Large intestine (tissue), 3 donors: Measurements from ENCODE around the gene SKP1. TPM values are rescaled to one million over a fixed set of nuclear protein-coding genes. Genes with fewer than 3 reads are reported as not detected.

ENCODE experiments used
- DNase-seq, 2 donors: peaks; one replicate each; pipeline versions ENCODE4 v3.0.0 to v3.0.0-alpha.2; 2013
- H3K27ac ChIP-seq: one replicate; pipeline ENCODE4 v1.5.1; 2013; ENCODE audit warnings: low read length
- H3K27me3 ChIP-seq: 2 replicates; pipeline ENCODE4 v1.6.1; 2013; ENCODE audit warnings: low read length; ENCODE audit not compliant: control insufficient read depth, insufficient read depth
- H3K36me3 ChIP-seq: 2 replicates; pipeline ENCODE4 v1.6.1; 2013; ENCODE audit warnings: low read length; ENCODE audit not compliant: control insufficient read depth, insufficient read depth
- H3K4me1 ChIP-seq: one replicate; pipeline ENCODE4 v1.6.1; 2013; ENCODE audit warnings: low read length; ENCODE audit not compliant: control insufficient read depth, insufficient read depth
- H3K4me3 ChIP-seq: one replicate; pipeline ENCODE4 v1.5.1; 2013; ENCODE audit warnings: low read length
- H3K9me3 ChIP-seq: one replicate; pipeline ENCODE4 v1.6.1; 2013; ENCODE audit warnings: mild to moderate bottlenecking, low read depth, low read length, moderate library complexity; ENCODE audit not compliant: control insufficient read depth
- WGBS: methylation state at CpG from one replicate; pipeline ENCODE4 v1.1.5; 2013; ENCODE audit warnings: low lambda C conversion rate; ENCODE audit not compliant: insufficient coverage; 5-methylcytosine and 5-hydroxymethylcytosine counted together
- polyA plus RNA-seq: library from polyadenylated mRNA; unstranded; fragments of 120-200 nt; gene quantifications from one replicate; pipeline ENCODE4 v1.2.1, GENCODE V29; 2013

SKP1 gene
- polyA plus RNA-seq, 1 donor = 490 TPM

DNA sequence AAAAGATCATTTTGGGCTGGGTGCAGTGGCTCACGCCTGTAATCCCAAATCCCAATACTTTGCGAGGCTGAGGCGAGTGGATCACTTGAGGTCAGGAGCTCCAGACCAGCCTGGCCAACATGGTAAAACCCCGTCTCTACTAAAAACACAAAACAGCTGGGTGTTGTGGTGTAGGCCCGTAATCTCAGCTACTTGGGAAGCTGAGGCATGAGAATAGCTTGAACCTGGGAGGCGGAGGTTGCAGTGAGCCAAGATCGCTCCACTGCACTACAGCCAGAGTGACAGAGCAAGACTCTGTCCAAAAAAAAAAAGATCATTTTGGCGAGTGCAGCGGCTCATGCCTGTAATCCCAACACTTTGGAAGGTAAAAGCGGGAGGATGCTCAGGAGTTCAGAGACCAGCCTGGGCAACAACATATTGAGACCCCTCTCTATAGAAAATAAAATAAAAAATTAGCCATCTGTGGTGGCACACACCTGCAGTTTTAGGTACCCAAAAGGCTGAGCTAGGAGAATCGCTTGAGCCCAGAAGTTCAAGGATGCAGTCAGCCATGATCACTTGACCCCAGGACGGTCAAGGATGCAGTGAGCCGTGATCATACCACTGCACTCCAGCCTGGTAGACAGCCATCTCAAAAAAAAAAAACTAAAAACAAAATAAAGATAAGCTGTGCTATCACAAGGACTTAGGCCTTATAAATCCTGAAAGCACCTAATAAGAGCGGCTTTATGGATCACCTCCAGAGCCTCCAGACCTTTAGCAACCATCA lies 32.9 kb upstream of the SKP1 start:
- Histone ChIP-seq H3K36me3 (peaks cover 3% of the 10 kb centered on the region), H3K4me3 (no peak overlapping the region), H3K27ac (no peak overlapping the region), H3K4me1 (no peaks in the 10 kb centered on the region), H3K9me3 (peaks cover 4% of the 10 kb centered on the region), H3K27me3 (no peaks in the 10 kb centered on the region)
- 100% methylated on average over 1 of the region's 14 CpGs for WGBS
- no peak for DNase-seq

DNA sequence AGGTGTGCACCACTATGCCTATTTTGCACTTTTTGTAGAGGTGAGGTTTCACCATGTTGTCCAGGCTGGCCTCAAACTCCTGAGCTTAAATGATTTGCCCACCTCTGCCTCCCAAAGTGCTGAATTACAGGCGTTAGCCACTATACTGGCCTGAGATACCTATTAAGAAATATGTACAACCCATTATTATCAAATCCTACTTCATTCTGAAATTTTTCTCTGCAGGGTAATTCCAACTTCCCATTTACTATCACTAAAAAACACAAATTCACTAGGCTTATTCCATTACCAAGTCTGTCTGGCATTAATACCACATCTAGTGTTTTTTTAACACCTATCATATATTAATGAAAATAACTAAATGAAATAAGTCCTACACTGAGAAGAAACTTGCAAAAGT lies 30.9 kb upstream of the SKP1 start:
- no CpG with 5 or more reads among the region's 1 CpG for WGBS
- no peak for DNase-seq
- Histone ChIP-seq H3K4me3 (no peak overlapping the region), H3K9me3 (no peaks in the 10 kb centered on the region), H3K27me3 (no peaks in the 10 kb centered on the region), H3K36me3 (peaks cover 14% of the 10 kb centered on the region), H3K4me1 (no peaks in the 10 kb centered on the region), H3K27ac (no peak overlapping the region)

DNA sequence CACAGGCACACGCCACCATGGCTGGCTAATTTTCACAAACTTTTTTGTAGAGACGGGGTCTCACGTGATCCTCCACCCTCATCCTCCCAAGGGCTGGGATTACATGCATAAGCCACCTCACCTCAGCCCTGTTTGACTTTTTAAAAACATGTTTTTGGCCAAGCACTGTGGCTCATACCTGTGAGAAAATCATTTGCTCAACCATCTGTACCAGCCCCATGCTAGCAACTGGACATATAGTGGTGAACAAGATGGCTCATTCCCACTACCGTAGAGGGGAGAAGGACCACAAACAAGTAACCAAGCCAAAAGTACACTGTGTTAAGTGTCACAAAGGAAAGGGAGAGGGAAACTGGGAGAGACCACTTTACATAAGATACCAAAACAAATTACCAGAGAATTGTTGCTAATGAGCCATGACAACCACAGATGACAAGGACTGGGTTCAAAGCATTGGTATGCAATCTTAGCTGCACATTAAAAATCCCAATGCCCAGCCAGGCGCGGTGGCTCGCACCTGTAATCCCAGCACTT lies 29.9 kb upstream of the SKP1 start:
- Histone ChIP-seq H3K4me3 (no peak overlapping the region), H3K4me1 (no peaks in the 10 kb centered on the region), H3K9me3 (no peaks in the 10 kb centered on the region), H3K36me3 (peaks cover 16% of the 10 kb centered on the region), H3K27me3 (no peaks in the 10 kb centered on the region), H3K27ac (no peak overlapping the region)
- WGBS = no CpG with 5 or more reads among the region's 7 CpGs
- DNase-seq = no peak

DNA sequence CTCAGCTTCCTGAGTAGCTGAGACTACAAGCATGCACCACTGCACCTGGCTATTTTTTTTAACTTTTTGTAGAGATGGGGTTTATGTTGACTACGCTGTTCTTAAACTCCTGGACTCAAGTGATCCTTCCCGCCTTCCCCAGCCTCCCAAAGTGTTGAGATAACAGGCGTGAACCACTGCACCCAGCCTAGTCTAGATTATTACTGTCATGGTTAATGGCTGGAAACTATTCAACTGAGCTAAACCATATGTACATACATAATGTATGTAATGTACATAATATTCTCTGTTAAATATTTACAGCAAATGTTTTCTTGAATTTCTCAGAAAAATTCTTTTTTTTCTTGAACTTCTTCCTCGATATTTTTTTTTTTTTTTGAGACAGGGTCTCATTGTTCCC lies 27.8 kb upstream of the SKP1 start:
- H3K27ac ChIP-seq = no peak overlapping the region
- 100% methylated on average over 1 of the region's 4 CpGs for WGBS
- H3K4me1 ChIP-seq = no peaks in the 10 kb centered on the region
- no peak overlapping the region for H3K4me3 ChIP-seq
- H3K36me3 ChIP-seq = peaks cover 36% of the 10 kb centered on the region
- H3K27me3 ChIP-seq = no peaks in the 10 kb centered on the region
- DNase-seq = no peak
- no peaks in the 10 kb centered on the region for H3K9me3 ChIP-seq

DNA sequence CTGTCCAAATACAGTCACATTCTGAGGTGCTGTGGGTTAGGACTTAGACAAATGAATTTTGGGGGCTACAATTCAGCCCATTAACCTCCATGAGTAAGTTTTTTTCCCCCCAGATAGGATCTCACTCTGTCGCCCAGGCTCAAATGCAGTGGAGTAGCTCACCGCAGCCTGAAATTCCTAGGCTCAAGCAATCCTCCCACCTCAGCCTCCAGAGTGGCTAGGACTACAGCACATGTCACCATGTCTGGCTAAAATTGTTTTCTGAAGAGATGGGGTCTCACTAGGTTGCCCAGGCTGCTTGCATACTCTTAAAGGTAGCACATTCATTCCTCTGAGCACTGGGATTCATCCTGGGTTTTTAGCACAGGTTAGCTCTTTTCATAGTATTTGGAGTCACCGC lies 26.9 kb upstream of the SKP1 start:
- Histone ChIP-seq H3K36me3 (peaks cover 44% of the 10 kb centered on the region), H3K4me1 (no peaks in the 10 kb centered on the region), H3K9me3 (no peaks in the 10 kb centered on the region), H3K27ac (no peak overlapping the region), H3K27me3 (no peaks in the 10 kb centered on the region), H3K4me3 (no peak overlapping the region)
- 100% methylated on average over 1 of the region's 3 CpGs for WGBS
- DNase-seq = no peak

DNA sequence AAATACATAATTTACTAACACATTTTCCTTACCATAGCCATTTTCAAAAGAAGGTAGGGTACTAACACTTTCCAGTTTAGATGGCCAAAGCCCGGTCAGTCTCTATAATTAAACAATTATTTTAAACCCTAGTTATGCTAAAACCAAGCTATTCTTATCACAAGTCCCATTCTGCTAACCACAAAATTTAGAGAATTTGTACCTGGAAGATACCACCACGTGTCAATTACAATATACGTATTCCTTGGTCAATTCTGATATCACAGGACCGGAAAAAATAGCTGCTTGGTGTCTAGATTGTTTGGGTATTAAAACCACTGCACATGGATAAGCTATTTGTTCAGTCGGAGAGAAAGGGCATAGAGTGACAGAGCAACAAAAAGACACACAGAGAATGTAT lies 18.9 kb upstream of the SKP1 start:
- no peak for DNase-seq
- H3K4me1 ChIP-seq = no peaks in the 10 kb centered on the region
- H3K4me3 ChIP-seq = no peak overlapping the region
- H3K27ac ChIP-seq = no peak overlapping the region
- H3K27me3 ChIP-seq = no peaks in the 10 kb centered on the region
- H3K36me3 ChIP-seq = peaks cover 45% of the 10 kb centered on the region
- WGBS = 89% methylated on average over 4 of the region's 5 CpGs
- no peaks in the 10 kb centered on the region for H3K9me3 ChIP-seq

DNA sequence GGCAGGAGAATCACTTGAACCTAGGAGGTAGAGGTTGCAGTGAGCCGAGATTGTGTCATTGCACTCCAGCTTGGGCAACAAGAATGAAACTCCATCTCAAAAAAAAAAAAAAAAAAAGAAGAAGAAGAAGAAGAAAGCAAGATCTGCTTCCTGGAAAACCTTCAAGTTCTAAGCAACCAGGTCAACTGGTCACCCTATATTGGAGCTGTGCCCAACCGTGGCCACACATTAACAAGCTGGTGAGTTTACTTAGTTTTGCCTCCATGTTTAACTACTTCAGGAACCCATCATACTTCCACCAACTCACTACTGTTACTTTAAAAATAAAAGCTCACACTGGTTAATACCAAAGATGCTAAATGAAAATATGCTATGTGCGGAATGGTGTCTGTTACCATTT lies 12.3 kb upstream of the SKP1 start:
- no peak overlapping the region for H3K27ac ChIP-seq
- H3K36me3 ChIP-seq = no peaks in the 10 kb centered on the region
- no peaks in the 10 kb centered on the region for H3K9me3 ChIP-seq
- H3K27me3 ChIP-seq = no peaks in the 10 kb centered on the region
- H3K4me3 ChIP-seq = no peak overlapping the region
- DNase-seq = no peak
- WGBS = no CpG with 5 or more reads among the region's 3 CpGs
- H3K4me1 ChIP-seq = peaks cover under 1% of the 10 kb centered on the region

DNA sequence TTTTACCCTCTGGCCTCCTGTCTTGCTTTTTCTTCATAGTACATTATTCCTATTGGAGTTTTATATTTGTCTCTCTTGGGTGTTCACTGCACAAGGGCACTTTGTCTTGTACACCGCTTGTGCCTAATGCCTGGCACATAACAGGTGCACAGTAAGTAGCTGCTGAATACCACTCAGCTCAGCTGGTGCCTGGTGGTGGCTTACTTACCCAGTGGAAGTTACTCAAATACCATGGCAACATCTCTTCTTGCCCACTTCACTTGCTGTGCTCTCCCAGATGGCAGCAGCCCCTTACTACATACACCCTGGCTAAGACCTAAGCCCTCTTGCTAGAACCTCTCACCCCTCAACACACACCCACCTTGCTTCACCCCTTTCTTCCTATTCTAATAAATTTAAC lies 11.3 kb upstream of the SKP1 start:
- WGBS = no CpG with 5 or more reads among the region's 1 CpG
- H3K36me3 ChIP-seq = no peaks in the 10 kb centered on the region
- H3K9me3 ChIP-seq = no peaks in the 10 kb centered on the region
- DNase-seq = no peak
- no peak overlapping the region for H3K27ac ChIP-seq
- peaks cover 6% of the 10 kb centered on the region for H3K4me1 ChIP-seq
- no peak overlapping the region for H3K4me3 ChIP-seq
- H3K27me3 ChIP-seq = no peaks in the 10 kb centered on the region

DNA sequence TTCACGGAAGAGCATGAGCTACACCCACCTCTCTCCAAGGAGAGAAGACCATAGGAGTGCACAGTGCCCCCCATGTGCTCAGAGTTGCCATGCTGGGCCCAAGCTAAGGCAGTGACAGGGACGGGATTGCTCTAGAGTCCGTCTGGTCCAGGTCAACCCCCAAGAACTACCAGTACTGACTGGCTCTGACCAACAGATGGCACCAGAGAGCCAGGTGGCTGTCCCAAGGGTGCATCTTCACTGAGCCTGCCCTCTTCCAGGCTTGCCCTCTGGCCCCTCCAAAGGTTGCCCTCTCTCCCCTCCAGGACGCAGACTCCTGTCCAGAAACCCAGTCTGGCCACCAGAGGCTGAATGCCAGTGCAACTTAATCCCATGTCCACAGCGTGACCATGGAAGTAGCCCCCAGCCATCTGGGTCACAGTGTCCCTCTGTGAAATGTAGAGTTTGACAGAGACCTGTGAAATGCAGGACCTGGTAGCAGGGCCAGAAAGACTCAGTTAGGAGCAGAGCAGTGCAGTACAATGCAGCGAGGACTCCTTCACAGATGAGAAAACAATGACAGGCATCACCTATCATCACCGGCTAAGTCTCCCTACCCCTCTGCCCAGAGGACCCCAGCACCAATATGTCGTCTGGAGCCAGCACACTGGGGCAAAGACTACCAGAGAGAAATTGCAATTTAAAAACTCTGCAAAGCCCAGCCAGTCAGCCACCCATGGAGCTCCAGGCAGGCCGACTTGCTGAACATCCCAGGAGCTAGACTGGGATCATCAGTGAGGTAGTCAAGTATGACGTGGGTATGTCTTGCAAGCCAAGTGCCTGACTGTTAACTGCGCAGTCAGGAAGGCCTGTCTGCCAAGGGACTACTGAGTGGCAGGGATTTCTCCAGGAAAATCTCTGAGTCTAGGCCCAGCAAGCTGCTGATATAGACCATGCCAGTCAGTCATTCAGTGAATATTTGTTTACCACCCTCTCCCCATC lies 7.7 kb upstream of the SKP1 start:
- H3K27ac ChIP-seq = peak overlapping the region; percentile 45
- no CpG with 5 or more reads among the region's 11 CpGs for WGBS
- no peaks in the 10 kb centered on the region for H3K9me3 ChIP-seq
- no peaks in the 10 kb centered on the region for H3K27me3 ChIP-seq
- peak; percentile 55 to 57 for DNase-seq
- H3K4me1 ChIP-seq = peaks cover 6% of the 10 kb centered on the region
- no peak overlapping the region for H3K4me3 ChIP-seq
- no peaks in the 10 kb centered on the region for H3K36me3 ChIP-seq

DNA sequence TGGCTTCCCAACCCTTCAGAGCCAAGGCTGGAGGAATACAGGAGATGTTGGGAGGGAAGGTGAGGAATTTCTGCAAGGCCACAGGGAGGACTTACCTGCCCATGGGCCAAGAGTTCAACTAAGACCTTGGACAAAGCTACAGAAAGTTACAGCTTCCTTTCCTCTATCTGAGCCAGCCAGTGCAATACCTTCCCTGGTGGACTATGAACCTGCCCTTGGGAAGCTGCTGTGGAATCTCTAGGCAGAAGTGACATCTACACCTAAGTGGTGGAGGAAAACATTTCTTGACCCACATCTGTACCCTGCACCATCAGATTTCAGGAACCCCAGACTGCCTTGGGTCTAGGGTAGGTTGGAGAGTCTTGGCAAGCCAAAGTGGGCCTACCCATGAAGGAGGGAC lies 6.7 kb upstream of the SKP1 start:
- no peaks in the 10 kb centered on the region for H3K27me3 ChIP-seq
- H3K36me3 ChIP-seq = no peaks in the 10 kb centered on the region
- H3K9me3 ChIP-seq = no peaks in the 10 kb centered on the region
- DNase-seq = peak; percentile 47 to 72
- H3K27ac ChIP-seq = peak overlapping the region; percentile 45
- H3K4me3 ChIP-seq = no peak overlapping the region
- H3K4me1 ChIP-seq = peaks cover 8% of the 10 kb centered on the region
